A549 (cell line): ENCODE results near the gene SKIC8. TPM values are rescaled to one million over a fixed set of nuclear protein-coding genes. Genes with fewer than 3 reads are reported as not detected.
A peak's percentile ranks its signal among the peaks of the same experiment; 100 is the strongest.

ENCODE experiments used
- ATAC-seq, 2 experiments: fragments of 200-7000 bp in 1 of 2; fragments of >200 bp in 1 of 2; cut with Nextera tagmentation in 1 of 2; cut with Tn5 transposase in 1 of 2; 3 replicates each; pipeline versions ENCODE4 v1.8.0 to v1.9.1; 2018 to 2020; ENCODE audit warnings: mild to moderate bottlenecking in 1 of 2, moderate library complexity in 1 of 2
- CTCF ChIA-PET: fragments of 300-600 bp; sonication (Branson Sonifier 250); formaldehyde crosslinking; extraction: SDS; loops from one replicate; lab custom pipeline; 2021; ENCODE audit warnings: antibody characterized with exemption, inconsistent platforms; lab: Yijun Ruan, JAX
- POLR2A ChIA-PET: fragments of 350-600 bp; formaldehyde crosslinking; extraction: SDS; loops from one replicate; lab custom pipeline; 2021; ENCODE audit warnings: antibody characterized with exemption, inconsistent platforms; lab: Yijun Ruan, JAX
- DNase-seq, 2 experiments: peaks; one replicate each; pipeline versions ENCODE4 v3.0.0 to v3.0.0-alpha.2; 2011 to 2016; ENCODE audit warnings: low read depth in 1 of 2, low spot score in 1 of 2
- FAIRE-seq: peaks from 2 replicates; lab custom pipeline; 2011; peaks lifted over from hg19 to GRCh38; lab: Jason Lieb, UNC
- H3K27ac ChIP-seq, 2 experiments: fragments of >200 bp; sonication (Bioruptor Twin); formaldehyde crosslinking; 3 replicates each; pipeline ENCODE4 v1.5.1; 2016 to 2017
- H3K4me1 ChIP-seq: fragments of >200 bp; sonication (Bioruptor Twin); formaldehyde crosslinking; 3 replicates; pipeline ENCODE4 v1.6.1; 2016
- H3K4me2 ChIP-seq: fragments of >200 bp; sonication (Bioruptor Twin); formaldehyde crosslinking; 3 replicates; pipeline ENCODE4 v1.6.1; 2016
- H3K4me3 ChIP-seq: fragments of >200 bp; sonication (Bioruptor Twin); formaldehyde crosslinking; 3 replicates; pipeline ENCODE4 v1.5.1; 2016
- H3K9me3 ChIP-seq: fragments of >200 bp; sonication (Bioruptor Twin); formaldehyde crosslinking; 3 replicates; pipeline ENCODE4 v1.6.1; 2016
- CEBPB ChIP-seq, 2 experiments: fragments of >200 bp in 1 of 2; sonication (Bioruptor Twin) in 1 of 2; formaldehyde crosslinking in 1 of 2; IDR thresholded peaks; 2 replicates each; pipeline ENCODE4 v1.6.1; 2012 to 2016
- FOSB ChIP-seq: fragments of 250-450 bp; sonication (Bioruptor Pico); IDR thresholded peaks from 2 replicates; pipeline ENCODE4 v1.5.0; 2020; ENCODE audit warnings: mild to moderate bottlenecking, moderate library complexity
- FOXS1 ChIP-seq: fragments of 250-450 bp; sonication (Bioruptor Pico); IDR thresholded peaks from 2 replicates; pipeline ENCODE4 v1.5.0; 2020; ENCODE audit warnings: mild to moderate bottlenecking, moderate library complexity
- HMGXB4 ChIP-seq: fragments of 250-450 bp; sonication (Bioruptor Pico); IDR thresholded peaks from 2 replicates; pipeline ENCODE4 v1.5.0; 2021; ENCODE audit warnings: mild to moderate bottlenecking, moderate library complexity, borderline replicate concordance
- HOXB13 ChIP-seq: fragments of 250-450 bp; sonication (Bioruptor Pico); IDR thresholded peaks from 2 replicates; pipeline ENCODE4 v1.5.0; 2020; ENCODE audit warnings: low read depth, mild to moderate bottlenecking, moderate library complexity
- JUN ChIP-seq, 2 experiments: fragments of >200 bp; sonication (Bioruptor Twin); formaldehyde crosslinking; IDR thresholded peaks; 2 replicates in 1 of 2; 3 replicates in 1 of 2; pipeline ENCODE4 v1.6.1; 2016 to 2017
- KDM1A ChIP-seq: fragments of 200-600 bp; sonication (generic); IDR thresholded peaks from 2 replicates; pipeline ENCODE4 v1.6.1; 2016; ENCODE audit warnings: low read depth, mild to moderate bottlenecking
- MAX ChIP-seq: IDR thresholded peaks from 2 replicates; pipeline ENCODE4 v1.6.1; 2012
- NFE2L2 ChIP-seq: fragments of 150-350 bp; conservative IDR thresholded peaks from 2 replicates; pipeline ENCODE4 v1.6.1; 2014; ENCODE audit warnings: low read length
- NR3C1 ChIP-seq: fragments of >200 bp; sonication (Bioruptor Twin); formaldehyde crosslinking; IDR thresholded peaks from 3 replicates; pipeline ENCODE4 v1.6.1; 2017
- PHF8 ChIP-seq: fragments of 200-600 bp; sonication (generic); IDR thresholded peaks from 2 replicates; pipeline ENCODE4 v1.6.1; 2016; ENCODE audit warnings: low read depth, mild to moderate bottlenecking, antibody characterized with exemption, moderate library complexity, borderline replicate concordance
- RAD21 ChIP-seq, 2 experiments: fragments of >200 bp in 1 of 2; sonication (Bioruptor Twin) in 1 of 2; formaldehyde crosslinking in 1 of 2; IDR thresholded peaks in 1 of 2; conservative IDR thresholded peaks in 1 of 2; 2 replicates in 1 of 2; 3 replicates in 1 of 2; pipeline ENCODE4 v1.6.1; 2012 to 2018; ENCODE audit warnings: inconsistent platforms in 1 of 2
- RARB ChIP-seq: fragments of 250-450 bp; sonication (Bioruptor Pico); IDR thresholded peaks from 2 replicates; pipeline ENCODE4 v1.8.0; 2021; ENCODE audit warnings: mild to moderate bottlenecking, moderate library complexity
- SMC3 ChIP-seq: fragments of >200 bp; sonication (Bioruptor Twin); formaldehyde crosslinking; IDR thresholded peaks from 3 replicates; pipeline ENCODE4 v1.6.1; 2018; ENCODE audit warnings: inconsistent platforms
- TP53 ChIP-seq: fragments of 250-450 bp; sonication (Bioruptor Pico); IDR thresholded peaks from 2 replicates; pipeline ENCODE4 v1.5.0; 2021; ENCODE audit warnings: mild to moderate bottlenecking, moderate library complexity
- USF2 ChIP-seq: fragments of 450-650 bp; IDR thresholded peaks from 2 replicates; pipeline ENCODE4 v1.6.1; 2014; ENCODE audit warnings: antibody characterized with exemption
- ZC3H11A ChIP-seq: fragments of 450-650 bp; IDR thresholded peaks from 2 replicates; pipeline ENCODE4 v1.6.1; 2014; ENCODE audit warnings: antibody characterized with exemption, mild to moderate bottlenecking
- ZNF302 ChIP-seq: fragments of 250-450 bp; sonication (Bioruptor Pico); IDR thresholded peaks from 2 replicates; pipeline ENCODE4 v1.9.0; 2021; ENCODE audit warnings: inconsistent platforms, mild to moderate bottlenecking, moderate library complexity
- ZSCAN20 ChIP-seq: fragments of 250-450 bp; sonication (Bioruptor Pico); IDR thresholded peaks from 2 replicates; pipeline ENCODE4 v1.8.0; 2022; ENCODE audit warnings: mild to moderate bottlenecking, moderate library complexity
- WGBS: methylation state at CpG from one replicate; pipeline ENCODE4 v1.1.6; 2017; ENCODE audit errors: missing lambda C conversion rate; 5-methylcytosine and 5-hydroxymethylcytosine counted together
- polyA plus RNA-seq, 4 experiments: library from polyadenylated mRNA; depleted of rRNA in 3 of 4; stranded (reverse); fragments of >200 nt; fragmentation: RNase III in 1 of 4; extraction: RNeasy Plus Mini Kit Qiagen cat#74134 plus additional on column Dnase treatment in 1 of 4; gene quantifications; 2 replicates in 3 of 4; 3 replicates in 1 of 4; pipeline ENCODE4 v1.2.3, GENCODE V29; 2011 to 2017

The SKIC8 gene
- polyA plus RNA-seq, 2 of the 4 experiments (the other 2 are of a cell fraction): 143 to 177 TPM

- no peak for TF ChIP-seq HMGXB4 (CRISPR knock-in tag)
Measured at GRCh38 chr15:78340231-78341056, 41.0 kb upstream of the SKIC8 start, which contains the start of gene CRABP1 (continued).

GRCh38 chr15:78339559-78339958 lies 40.1 kb upstream of the SKIC8 start:
- no peak overlapping the region for H3K4me3 ChIP-seq
- peaks cover 16% of the 10 kb centered on the region; the same call in 2 of the 3 replicates for H3K4me1 ChIP-seq
- WGBS: 68% methylated on average over 14 of the region's 17 CpGs
- DNase-seq: no peak
- FAIRE-seq: no peak
- no peak for ATAC-seq
- ChIA-PET POLR2A (interaction anchor here (1.0 kb wide), 1 partner anchor 98 kb away, joined by 3 read pairs; the partner anchor contains the start of gene IREB2), CTCF (interaction anchor here (0.8 to 2.7 kb wide), 4 partner anchors 10 to 83 kb away, joined by 3 to 6 read pairs (median 4); no protein-coding TSS in a partner anchor)
- no peak for TF ChIP-seq MAX
- TF ChIP-seq ZC3H11A: no peak
- no peak for TF ChIP-seq SMC3
- TF ChIP-seq RARB (CRISPR knock-in tag): no peak
- TF ChIP-seq JUN (IDR thresholded peaks at IDR 0.05): no peak
- TF ChIP-seq NR3C1: no peak
- no peak for TF ChIP-seq CEBPB (IDR thresholded peaks at IDR 0.05)
- peak overlapping the region; percentile 81; the same call in 1 of the 3 replicates for H3K4me2 ChIP-seq
- no peak overlapping the region for H3K27ac ChIP-seq
- H3K9me3 ChIP-seq: no peaks in the 10 kb centered on the region

GRCh38 chr15:78338781-78339180 lies 39.4 kb upstream of the SKIC8 start:
- CTCF ChIA-PET: interaction anchor here (0.6 to 2.7 kb wide), 5 partner anchors 29 to 242 kb away, joined by 3 to 5 read pairs (median 4); no protein-coding TSS in a partner anchor
- no peak for ATAC-seq
- POLR2A ChIA-PET: no interaction called here
- no peak for FAIRE-seq
- no peaks in the 10 kb centered on the region for H3K9me3 ChIP-seq
- no peak for DNase-seq
- TF ChIP-seq HOXB13 (CRISPR knock-in tag): no peak
- no peak for TF ChIP-seq KDM1A
- TF ChIP-seq ZSCAN20: no peak
- no peak for TF ChIP-seq RAD21 (conservative IDR thresholded peaks at IDR 0.05 in 1 of 2, IDR thresholded peaks at IDR 0.05 in 1 of 2)
- no peak for TF ChIP-seq ZC3H11A
- TF ChIP-seq USF2: no peak
- TF ChIP-seq FOXS1 (CRISPR knock-in tag): no peak
- TF ChIP-seq NFE2L2: no peak
- no peak for TF ChIP-seq TP53 (CRISPR knock-in tag)
- H3K27ac ChIP-seq: no peak overlapping the region
- 40% methylated on average over 7 of the region's 7 CpGs for WGBS
- H3K4me1 ChIP-seq: peaks cover 16% of the 10 kb centered on the region; the same call in 2 of the 3 replicates
- H3K4me3 ChIP-seq: no peak overlapping the region
- no peak overlapping the region; the same call in 2 of the 3 replicates for H3K4me2 ChIP-seq

- Histone ChIP-seq H3K4me1 (peaks cover 12% of the 10 kb centered on the region; the same call in 2 of the 3 replicates), H3K27ac (no peak overlapping the region), H3K4me3 (no peak overlapping the region), H3K9me3 (no peaks in the 10 kb centered on the region), H3K4me2 (no peak overlapping the region)
- 64% methylated on average over 4 of the region's 4 CpGs for WGBS
- ATAC-seq (no peak), FAIRE-seq (no peak), DNase-seq (no peak)
- no peak for TF ChIP-seq NR3C1
- TF ChIP-seq PHF8: no peak
- TF ChIP-seq ZNF302 (CRISPR knock-in tag): no peak
- no peak for TF ChIP-seq KDM1A
- TF ChIP-seq RAD21 (conservative IDR thresholded peaks at IDR 0.05 in 1 of 2, IDR thresholded peaks at IDR 0.05 in 1 of 2): no peak
- no peak for TF ChIP-seq FOSB
- ChIA-PET POLR2A (no interaction called here), CTCF (interaction anchor here (0.9 to 2.0 kb wide), 2 partner anchors 84 to 86 kb away, joined by 3 to 4 read pairs; no protein-coding TSS in a partner anchor)
Measured at GRCh38 chr15:78335985-78336384, 36.6 kb upstream of the SKIC8 start.
